Lung microvascular endothelial cell (primary cell): ENCODE results near the gene AKT1. TPM values are rescaled to one million over a fixed set of nuclear protein-coding genes. Genes with fewer than 3 reads are reported as not detected.
"Not testable (repeated sequence)": the region's sequence is repeated elsewhere in the genome, so short reads cannot be mapped to it uniquely, and the experiment has no call there.

ENCODE experiments used
- DNase-seq, 2 donors: peaks; one replicate each; pipeline versions ENCODE4 v3.0.0 to v3.0.0-alpha.2; 2010; ENCODE audit warnings: low read depth in 2 of 2
- total RNA-seq: library from RNA; depleted of rRNA; stranded (reverse); fragments of >200 nt; gene quantifications from 2 replicates; pipeline ENCODE4 v1.2.1, GENCODE V29; 2014

AKT1 gene
- total RNA-seq: 107 and 129 TPM in 2 replicates

- peak in 1 of 2 donors; percentile 30 for DNase-seq
Measured at GRCh38 chr14:104794993-104795780, at the start of gene AKT1. Gene AKT1, minus strand, starts transcription at chr14:104795748. Its CDS starts 3,105 bp downstream, at chr14:104792643.

- DNase-seq: no peak
Measured at GRCh38 chr14:104845033-104845666, 49.6 kb upstream of the AKT1 start.

GRCh38 chr14:104844306-104845032 is 48.9 kb upstream of the AKT1 start:
- DNase-seq: no peak

- DNase-seq: peak in 1 of 2 donors; percentile 29
Measured at GRCh38 chr14:104843442-104844305, 48.1 kb upstream of the AKT1 start.

GRCh38 chr14:104843006-104843405 is 47.5 kb upstream of the AKT1 start:
- no peak for DNase-seq

- DNase-seq: no peak
Measured at GRCh38 chr14:104841730-104842129, 46.2 kb upstream of the AKT1 start.

GRCh38 chr14:104836171-104836935 is 40.8 kb upstream of the AKT1 start:
- DNase-seq: not testable (repeated sequence)

- DNase-seq: no peak
Measured at GRCh38 chr14:104830781-104831180, 35.2 kb upstream of the AKT1 start.

GRCh38 chr14:104827177-104828055 is 31.9 kb upstream of the AKT1 start:
- peak; percentile 53 to 56 for DNase-seq

GRCh38 chr14:104826861-104827176 is 31.3 kb upstream of the AKT1 start:
- DNase-seq: no peak

- DNase-seq: peak; percentile 77 to 88
Measured at GRCh38 chr14:104826189-104826860, 30.8 kb upstream of the AKT1 start.

GRCh38 chr14:104824353-104824997 is 28.9 kb upstream of the AKT1 start:
- no peak for DNase-seq

GRCh38 chr14:104822821-104823615 is 27.5 kb upstream of the AKT1 start:
- no peak for DNase-seq

GRCh38 chr14:104821971-104822608 is 26.5 kb upstream of the AKT1 start:
- no peak for DNase-seq

- no peak for DNase-seq
Measured at GRCh38 chr14:104821229-104821945, 25.8 kb upstream of the AKT1 start.

- DNase-seq: peak; percentile 77 to 78
Measured at GRCh38 chr14:104820669-104821228, 25.2 kb upstream of the AKT1 start.
